Prostate gland (tissue), 2 donors: Measurements from ENCODE around the gene QPCT. TPM values are rescaled to one million over a fixed set of nuclear protein-coding genes. Genes with fewer than 3 reads are reported as not detected.
"Not testable (repeated sequence)": the region's sequence is repeated elsewhere in the genome, so short reads cannot be mapped to it uniquely, and the experiment has no call there.

Experiments
- DNase-seq: peaks from one replicate; pipeline ENCODE4 v3.0.0-alpha.2; 2019; ENCODE audit warnings: low spot score
- H3K27ac ChIP-seq, 2 donors: fragments of 200-600 bp; sonication (generic); 2 replicates each; pipeline ENCODE4 v1.5.1; 2017 to 2019
- H3K27me3 ChIP-seq: fragments of 200-600 bp; sonication (generic); replicated peaks from 2 replicates; pipeline ENCODE4 v1.5.1; 2019; ENCODE audit not compliant: insufficient read depth
- H3K36me3 ChIP-seq, 2 donors: fragments of 200-600 bp; sonication (generic); 1 replicate in 1 of 2; 2 replicates in 1 of 2; pipeline versions ENCODE4 v1.5.1 to v1.8.1; 2017 to 2019
- H3K4me1 ChIP-seq: fragments of 200-600 bp; sonication (generic); replicated peaks from 2 replicates; pipeline ENCODE4 v1.5.1; 2019
- H3K4me3 ChIP-seq, 2 donors: fragments of 200-600 bp; sonication (generic); 2 replicates each; pipeline ENCODE4 v1.5.1; 2017 to 2019
- H3K9me3 ChIP-seq: fragments of 200-600 bp; sonication (generic); 2 replicates; pipeline ENCODE4 v1.5.1; 2017
- POLR2A ChIP-seq: fragments of 450-650 bp; IDR thresholded peaks from one replicate; pipeline ENCODE4 v1.6.1; 2016; ENCODE audit warnings: antibody characterized with exemption, mild to moderate bottlenecking
- POLR2AphosphoS5 ChIP-seq: sonication (generic); formaldehyde crosslinking; IDR thresholded peaks from one replicate; pipeline ENCODE4 v1.6.1; 2017; ENCODE audit warnings: antibody characterized with exemption
- WGBS: methylation state at CpG from one replicate; pipeline ENCODE4 v1.1.5; 2018; 5-methylcytosine and 5-hydroxymethylcytosine counted together
- intact Hi-C: fragments of 100-400 bp; cut with DNase I; formaldehyde crosslinking; loops from one replicate; pipeline ENCODE4 v1.14.2; 2022
- total RNA-seq, 2 donors: library from RNA; depleted of rRNA; stranded (reverse); fragments of >200 nt; gene quantifications; one replicate each; pipeline ENCODE4 v1.1.0, GENCODE V29; 2016
- TF ChIP-seq, protein P1 (sequence below), 4 experiments: fragments of 200-600 bp in 2 of 4; fragments of 450-650 bp in 2 of 4; sonication (generic) in 2 of 4; IDR thresholded peaks; 1 replicate in 3 of 4; 2 replicates in 1 of 4; pipeline ENCODE4 v1.5.1; 2016 to 2019; ENCODE audit warnings: antibody characterized with exemption in 4 of 4, mild to moderate bottlenecking in 2 of 4, moderate library complexity in 2 of 4

The QPCT gene
- total RNA-seq, 2 donors from 2014 or later, result 5.3 to 11.7 TPM

DNA sequence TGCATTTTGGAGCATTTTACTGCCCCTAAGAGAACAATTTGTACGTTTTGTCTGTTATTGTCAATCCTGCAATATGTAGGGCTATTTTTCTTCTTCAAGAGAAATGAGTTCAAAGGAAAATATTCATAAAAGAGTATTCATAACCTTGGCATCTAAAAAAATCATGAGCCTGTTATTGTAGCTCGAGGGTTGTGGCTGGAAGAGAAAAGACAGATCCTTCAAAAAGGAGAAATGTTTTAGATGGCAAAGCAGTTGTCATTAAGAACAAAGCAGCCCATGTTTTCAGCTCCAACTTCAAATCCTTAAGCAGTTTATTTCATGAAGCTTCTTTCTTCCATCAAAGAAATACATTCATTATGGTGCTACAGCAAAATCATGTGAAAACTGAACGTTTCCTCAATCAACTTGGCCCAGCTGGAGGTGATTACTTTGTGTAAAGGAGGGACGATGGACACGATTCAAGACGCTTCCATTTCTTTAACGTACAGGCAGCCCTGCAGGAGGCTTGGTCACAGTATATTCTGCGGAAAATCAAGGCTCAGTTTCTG is 31.4 kb downstream of the QPCT start:
- Histone ChIP-seq H3K27ac (peak overlapping the region; percentile 38 to 45), H3K4me3 (no peak overlapping the region), H3K9me3 (no peaks in the 10 kb centered on the region), H3K4me1 (peaks cover 5% of the 10 kb centered on the region), H3K27me3 (no peaks in the 10 kb centered on the region), H3K36me3 (no peaks in the 10 kb centered on the region)
- TF ChIP-seq, protein P1, sequence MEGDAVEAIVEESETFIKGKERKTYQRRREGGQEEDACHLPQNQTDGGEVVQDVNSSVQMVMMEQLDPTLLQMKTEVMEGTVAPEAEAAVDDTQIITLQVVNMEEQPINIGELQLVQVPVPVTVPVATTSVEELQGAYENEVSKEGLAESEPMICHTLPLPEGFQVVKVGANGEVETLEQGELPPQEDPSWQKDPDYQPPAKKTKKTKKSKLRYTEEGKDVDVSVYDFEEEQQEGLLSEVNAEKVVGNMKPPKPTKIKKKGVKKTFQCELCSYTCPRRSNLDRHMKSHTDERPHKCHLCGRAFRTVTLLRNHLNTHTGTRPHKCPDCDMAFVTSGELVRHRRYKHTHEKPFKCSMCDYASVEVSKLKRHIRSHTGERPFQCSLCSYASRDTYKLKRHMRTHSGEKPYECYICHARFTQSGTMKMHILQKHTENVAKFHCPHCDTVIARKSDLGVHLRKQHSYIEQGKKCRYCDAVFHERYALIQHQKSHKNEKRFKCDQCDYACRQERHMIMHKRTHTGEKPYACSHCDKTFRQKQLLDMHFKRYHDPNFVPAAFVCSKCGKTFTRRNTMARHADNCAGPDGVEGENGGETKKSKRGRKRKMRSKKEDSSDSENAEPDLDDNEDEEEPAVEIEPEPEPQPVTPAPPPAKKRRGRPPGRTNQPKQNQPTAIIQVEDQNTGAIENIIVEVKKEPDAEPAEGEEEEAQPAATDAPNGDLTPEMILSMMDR (IDR thresholded peaks at IDR 0.05), result no peak
- TF ChIP-seq POLR2AphosphoS5 (no peak), POLR2A (no peak)
- 34% methylated on average over 8 of the region's 8 CpGs for WGBS
- intact Hi-C loops, result no loop called here
- DNase-seq, result no peak

DNA sequence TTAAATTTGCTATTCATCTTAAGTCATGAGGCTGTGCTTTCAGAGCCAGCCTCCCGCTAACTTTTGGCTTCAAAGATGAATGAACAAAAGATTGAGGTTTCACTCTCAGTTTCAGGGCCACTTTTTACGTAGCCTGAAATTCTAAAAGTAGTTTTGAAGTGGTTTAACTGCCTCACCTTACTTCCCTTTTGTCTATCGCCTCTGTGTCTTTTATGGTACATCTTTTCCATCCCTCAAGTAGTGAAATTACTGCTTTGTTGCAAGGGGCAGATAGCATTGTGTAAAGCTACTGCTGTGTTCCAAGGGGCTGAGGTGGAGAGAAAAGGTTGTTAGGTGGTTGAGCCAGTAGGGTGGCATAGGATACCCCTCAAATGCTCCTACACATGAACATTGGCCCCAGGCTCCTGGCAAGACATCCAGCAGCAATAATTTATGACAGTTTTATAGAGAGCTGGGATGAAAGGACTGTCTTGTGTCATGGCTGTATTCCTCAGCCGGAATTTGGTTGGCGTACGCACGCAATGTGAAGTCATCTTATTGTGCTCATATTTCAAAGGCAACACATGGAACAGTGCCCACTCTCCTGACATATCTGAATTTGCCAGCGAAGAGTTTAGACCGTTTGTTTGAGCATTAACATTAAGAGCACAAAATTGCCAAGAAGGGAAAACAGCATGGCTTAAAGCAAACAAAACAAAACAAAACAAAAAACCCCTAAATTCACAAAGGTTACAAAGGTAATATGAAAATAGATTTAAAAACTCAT is 32.2 kb downstream of the QPCT start:
- Histone ChIP-seq H3K27me3 (no peaks in the 10 kb centered on the region), H3K4me3 (no peak overlapping the region), H3K9me3 (no peaks in the 10 kb centered on the region), H3K36me3 (no peaks in the 10 kb centered on the region), H3K4me1 (peaks cover 5% of the 10 kb centered on the region), H3K27ac (peak overlapping the region; percentile 38 to 45)
- DNase-seq, result peak; percentile 91
- intact Hi-C loops, result no loop called here
- peak; percentile 81 for TF ChIP-seq POLR2AphosphoS5
- TF ChIP-seq, protein P1 (IDR thresholded peaks at IDR 0.05), result no peak
- TF ChIP-seq POLR2A, result no peak
- 17% methylated on average over 9 of the region's 9 CpGs for WGBS

DNA sequence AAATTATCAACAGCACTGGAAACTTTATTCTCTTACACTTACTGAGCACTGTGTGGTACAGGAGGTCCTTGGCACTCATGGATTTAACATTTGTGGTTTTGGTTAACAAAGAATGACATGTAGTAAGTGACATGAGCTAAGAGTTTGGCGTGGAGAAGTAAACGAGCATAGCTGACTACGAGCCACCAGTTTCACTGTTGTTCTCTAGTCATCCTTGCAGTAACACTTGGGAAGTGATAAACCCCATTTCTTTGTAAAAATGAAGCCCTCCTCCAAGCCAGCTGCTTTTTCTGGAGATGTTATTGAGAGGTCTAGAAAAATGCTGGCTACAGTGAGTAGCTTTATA is 32.7 kb downstream of the QPCT start:
- TF ChIP-seq POLR2AphosphoS5, result no peak
- TF ChIP-seq, protein P1 (IDR thresholded peaks at IDR 0.05), result no peak
- TF ChIP-seq POLR2A, result no peak
- no peaks in the 10 kb centered on the region for H3K36me3 ChIP-seq
- peak; percentile 51 for DNase-seq
- intact Hi-C loops, result no loop called here
- no peaks in the 10 kb centered on the region for H3K9me3 ChIP-seq
- 7% methylated on average over 3 of the region's 3 CpGs for WGBS
- H3K27me3 ChIP-seq, result no peaks in the 10 kb centered on the region
- peaks cover 5% of the 10 kb centered on the region for H3K4me1 ChIP-seq
- no peak overlapping the region for H3K4me3 ChIP-seq
- peak overlapping the region; percentile 38 to 45 for H3K27ac ChIP-seq

DNA sequence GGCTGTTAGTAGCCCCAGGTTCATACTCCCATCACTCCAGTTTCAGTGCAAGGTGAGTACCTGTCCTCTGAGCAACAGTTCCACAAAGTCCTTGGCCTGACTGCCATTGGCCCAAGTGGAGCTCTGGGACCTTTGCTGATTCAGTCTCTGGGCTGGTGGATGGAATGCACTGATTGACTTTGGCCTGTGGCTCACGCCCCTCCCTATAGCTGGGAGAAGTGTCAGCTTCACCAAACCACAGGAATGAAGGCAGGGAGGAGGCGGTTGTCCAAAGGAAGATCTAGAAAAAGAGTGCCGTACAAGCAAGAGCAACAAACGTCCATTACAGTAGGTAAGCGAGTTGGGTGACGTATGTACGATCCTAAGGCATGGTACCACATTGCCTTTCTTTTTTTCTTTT is 34.0 kb downstream of the QPCT start:
- TF ChIP-seq, protein P1 (IDR thresholded peaks at IDR 0.05), result no peak
- no peak for TF ChIP-seq POLR2AphosphoS5
- no peak for TF ChIP-seq POLR2A
- Histone ChIP-seq H3K4me3 (no peak overlapping the region), H3K27me3 (no peaks in the 10 kb centered on the region), H3K4me1 (peaks cover 5% of the 10 kb centered on the region), H3K9me3 (no peaks in the 10 kb centered on the region), H3K27ac (no peak overlapping the region), H3K36me3 (no peaks in the 10 kb centered on the region)
- no peak for DNase-seq
- 88% methylated on average over 7 of the region's 7 CpGs for WGBS
- intact Hi-C loops, result no loop called here

DNA sequence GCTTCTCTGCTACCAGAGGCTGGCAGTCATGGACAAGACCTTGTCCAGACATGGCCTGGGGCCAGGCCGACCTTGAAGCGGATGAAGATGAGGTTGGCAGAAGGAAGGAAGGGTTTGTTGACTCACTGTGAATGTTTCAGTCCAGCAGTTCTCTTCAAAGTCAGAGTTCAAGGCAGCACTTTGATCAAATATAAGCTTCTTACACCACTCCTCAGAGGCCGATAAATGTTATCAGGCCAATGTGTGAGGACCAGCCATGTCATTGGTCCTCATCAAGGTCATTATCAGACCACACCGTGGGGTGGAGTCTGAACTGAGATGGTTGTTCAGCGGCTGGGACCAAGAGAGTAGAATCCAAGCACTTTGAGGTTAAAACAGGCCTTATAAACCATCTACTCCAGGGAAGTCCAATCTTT is 35.5 kb downstream of the QPCT start:
- TF ChIP-seq, protein P1 (IDR thresholded peaks at IDR 0.05), result no peak
- no peak for TF ChIP-seq POLR2AphosphoS5
- TF ChIP-seq POLR2A, result no peak

DNA sequence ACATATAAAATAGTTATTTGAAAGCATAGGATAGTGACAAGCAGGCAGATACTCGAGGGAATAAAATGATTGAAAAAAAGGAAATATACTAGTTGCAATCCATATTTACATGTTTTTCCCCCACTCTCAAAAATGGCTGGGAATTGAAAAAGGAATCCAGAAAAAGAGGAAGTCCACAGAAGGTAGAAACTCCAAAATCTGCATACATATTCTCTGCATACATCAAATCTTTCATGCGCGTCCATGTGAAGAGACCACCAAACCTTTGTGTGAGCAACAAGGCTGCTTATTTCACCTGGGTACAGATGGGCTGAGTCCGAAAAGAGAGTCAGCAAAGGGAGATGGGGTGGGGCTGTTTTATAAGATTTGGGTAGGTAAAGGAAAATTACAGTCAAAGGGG is 36.4 kb downstream of the QPCT start:
- H3K9me3 ChIP-seq, H3K27ac ChIP-seq, H3K27me3 ChIP-seq, H3K4me1 ChIP-seq, DNase-seq, intact Hi-C loops, H3K4me3 ChIP-seq, H3K36me3 ChIP-seq: not testable (repeated sequence)
- 80% methylated on average over 4 of the region's 4 CpGs for WGBS

More for the DNA sequence above, 35.5 kb downstream of the QPCT start:
- intact Hi-C loops, result no loop called here
- no peaks in the 10 kb centered on the region for H3K9me3 ChIP-seq
- no peaks in the 10 kb centered on the region for H3K27me3 ChIP-seq
- DNase-seq, result no peak
- H3K4me3 ChIP-seq, result no peak overlapping the region
- WGBS, result 87% methylated on average over 5 of the region's 5 CpGs
- peaks cover 5% of the 10 kb centered on the region for H3K4me1 ChIP-seq
- H3K36me3 ChIP-seq, result no peaks in the 10 kb centered on the region
- H3K27ac ChIP-seq, result no peak overlapping the region

DNA sequence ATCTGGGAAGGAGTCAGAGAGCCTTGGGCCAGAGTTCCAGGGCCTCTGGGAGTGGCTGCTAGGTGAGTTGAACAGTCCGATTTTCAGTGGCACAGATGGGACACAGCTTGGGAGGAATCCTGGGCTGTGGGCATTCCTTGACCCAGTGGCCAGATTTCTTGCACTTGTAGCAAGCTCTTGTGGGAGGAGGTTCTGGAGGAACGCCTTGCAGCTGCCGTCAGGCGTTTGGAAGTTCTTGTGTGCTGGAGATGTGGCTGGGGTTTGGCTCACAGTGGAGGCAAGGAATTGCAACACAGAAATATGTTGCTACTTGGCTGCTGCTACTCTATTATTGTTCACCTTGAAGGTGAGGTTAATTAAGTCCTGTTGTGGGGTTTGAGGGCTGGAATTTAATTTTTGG is 39.8 kb downstream of the QPCT start:
- H3K27ac ChIP-seq, intact Hi-C loops, DNase-seq: not testable (repeated sequence)

More for the DNA sequence above, 39.8 kb downstream of the QPCT start:
- not testable (repeated sequence) for H3K36me3 ChIP-seq, H3K4me1 ChIP-seq, H3K27me3 ChIP-seq, H3K4me3 ChIP-seq, H3K9me3 ChIP-seq
- WGBS, result 72% methylated on average over 4 of the region's 4 CpGs
